Skeletal muscle satellite cell (primary cell): ENCODE data around the gene VSTM4.

Experiments
- H3K27me3 ChIP-seq: 2 replicates; pipeline ENCODE4 v1.7.0; 2013; ENCODE audit warnings: low read length; ENCODE audit not compliant: control insufficient read depth, insufficient read depth
- H3K36me3 ChIP-seq: 2 replicates; pipeline ENCODE4 v1.7.0; 2013; ENCODE audit warnings: mild to moderate bottlenecking, control low read depth, low read length; ENCODE audit not compliant: insufficient read depth
- H3K4me1 ChIP-seq: 2 replicates; pipeline ENCODE4 v1.7.0; 2013; ENCODE audit warnings: low read length; ENCODE audit not compliant: control insufficient read depth, insufficient read depth
- H3K4me2 ChIP-seq: 2 replicates; pipeline ENCODE4 v1.7.0; 2013; ENCODE audit warnings: mild to moderate bottlenecking, low read length
- H3K4me3 ChIP-seq: 2 replicates; pipeline ENCODE4 v1.7.0; 2013; ENCODE audit warnings: low read length
- H3K9ac ChIP-seq: 2 replicates; pipeline ENCODE4 v1.7.0; 2013; ENCODE audit warnings: mild to moderate bottlenecking, low read depth, low read length, moderate library complexity
- H3K9me3 ChIP-seq: replicated peaks from 2 replicates; pipeline ENCODE4 v1.7.0; 2013; ENCODE audit warnings: mild to moderate bottlenecking, control low read depth, low read length

Gene VSTM4

GRCh38 chr10:49129376-49129775, 14.1 kb upstream of the VSTM4 start:
- H3K27me3 ChIP-seq: peaks cover 64% of the 10 kb centered on the region
- no peak overlapping the region for H3K9ac ChIP-seq
- H3K4me1 ChIP-seq: peaks cover 7% of the 10 kb centered on the region
- no peak overlapping the region for H3K4me2 ChIP-seq
- no peaks in the 10 kb centered on the region for H3K9me3 ChIP-seq
- no peak overlapping the region for H3K4me3 ChIP-seq
- no peaks in the 10 kb centered on the region for H3K36me3 ChIP-seq

GRCh38 chr10:49128854-49129253, 13.5 kb upstream of the VSTM4 start:
- H3K27me3 ChIP-seq: peaks cover 65% of the 10 kb centered on the region
- H3K4me3 ChIP-seq: no peak overlapping the region
- H3K9me3 ChIP-seq: no peaks in the 10 kb centered on the region
- no peak overlapping the region for H3K9ac ChIP-seq
- no peaks in the 10 kb centered on the region for H3K36me3 ChIP-seq
- H3K4me2 ChIP-seq: no peak overlapping the region
- H3K4me1 ChIP-seq: peaks cover 7% of the 10 kb centered on the region

GRCh38 chr10:49123981-49124950, 8.9 kb upstream of the VSTM4 start:
- Histone ChIP-seq H3K9ac (no peak overlapping the region), H3K4me3 (no peak overlapping the region), H3K9me3 (no peaks in the 10 kb centered on the region), H3K4me2 (no peak overlapping the region), H3K36me3 (no peaks in the 10 kb centered on the region), H3K4me1 (no peaks in the 10 kb centered on the region), H3K27me3 (peaks cover 42% of the 10 kb centered on the region)

GRCh38 chr10:49120911-49121310, 5.6 kb upstream of the VSTM4 start:
- no peaks in the 10 kb centered on the region for H3K36me3 ChIP-seq
- peaks cover 55% of the 10 kb centered on the region for H3K27me3 ChIP-seq
- H3K4me3 ChIP-seq: no peak overlapping the region
- no peak overlapping the region for H3K4me2 ChIP-seq
- H3K9me3 ChIP-seq: no peaks in the 10 kb centered on the region
- H3K9ac ChIP-seq: no peak overlapping the region
- H3K4me1 ChIP-seq: no peaks in the 10 kb centered on the region

GRCh38 chr10:49119746-49120145, 4.4 kb upstream of the VSTM4 start:
- Histone ChIP-seq H3K4me3 (no peak overlapping the region), H3K27me3 (peaks cover 61% of the 10 kb centered on the region), H3K36me3 (no peaks in the 10 kb centered on the region), H3K9me3 (no peaks in the 10 kb centered on the region), H3K9ac (no peak overlapping the region), H3K4me2 (no peak overlapping the region), H3K4me1 (no peaks in the 10 kb centered on the region)

- Histone ChIP-seq H3K4me1 (peaks cover 8% of the 10 kb centered on the region), H3K4me3 (no peak overlapping the region), H3K4me2 (no peak overlapping the region), H3K36me3 (no peaks in the 10 kb centered on the region), H3K9me3 (no peaks in the 10 kb centered on the region), H3K9ac (no peak overlapping the region), H3K27me3 (peaks cover 59% of the 10 kb centered on the region)
These were observed 3.2 kb upstream of the VSTM4 start for GRCh38 chr10:49118430-49119074.

GRCh38 chr10:49117376-49118070, 2.2 kb upstream of the VSTM4 start:
- H3K9ac ChIP-seq: no peak overlapping the region
- no peak overlapping the region for H3K4me3 ChIP-seq
- no peaks in the 10 kb centered on the region for H3K36me3 ChIP-seq
- H3K27me3 ChIP-seq: peaks cover 62% of the 10 kb centered on the region
- H3K4me2 ChIP-seq: no peak overlapping the region
- H3K9me3 ChIP-seq: no peaks in the 10 kb centered on the region
- peaks cover 8% of the 10 kb centered on the region for H3K4me1 ChIP-seq

DNA sequence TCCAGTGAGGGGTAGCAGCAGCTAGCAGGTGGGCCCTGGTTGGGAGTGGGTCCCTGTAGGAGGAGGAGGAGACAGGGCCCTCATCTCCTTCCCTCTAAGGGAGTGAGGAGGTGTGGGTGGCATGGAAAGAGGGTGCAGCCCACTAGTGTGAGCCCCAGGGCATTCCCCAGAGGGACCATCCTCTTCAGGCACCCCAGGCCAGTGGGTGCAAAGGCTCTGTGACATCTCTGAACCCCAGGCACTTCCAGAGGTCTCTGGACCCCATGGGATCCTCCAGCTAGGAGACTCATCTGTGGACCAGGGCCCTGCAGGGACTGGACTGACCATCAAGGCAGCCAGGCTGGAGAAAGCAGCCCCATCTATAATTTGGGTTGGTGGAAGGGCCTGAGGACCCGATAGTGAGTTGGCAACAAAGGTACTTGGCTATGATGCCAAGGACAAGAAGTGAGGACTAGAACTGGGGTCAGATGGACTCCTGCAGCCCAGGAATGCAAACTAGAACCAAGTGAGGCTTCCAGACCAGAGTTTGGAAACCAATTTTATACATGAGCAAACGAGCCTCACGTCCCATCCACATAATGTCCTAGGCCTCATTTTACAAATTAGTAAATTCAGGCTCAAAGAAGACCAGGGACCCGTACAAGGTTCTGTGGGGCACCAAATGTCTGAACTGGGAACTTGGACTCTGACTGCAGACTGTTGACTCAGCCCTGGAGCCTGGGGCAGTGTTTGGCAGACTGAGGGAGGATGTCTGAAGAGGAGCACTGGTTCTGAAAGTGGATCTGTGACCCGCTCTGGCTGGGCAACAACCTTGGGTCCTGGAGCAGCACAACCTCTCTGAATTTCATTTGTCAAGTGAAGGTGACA, 1.4 kb upstream of the VSTM4 start:
- H3K4me3 ChIP-seq: no peak overlapping the region
- H3K27me3 ChIP-seq: peaks cover 69% of the 10 kb centered on the region
- H3K9me3 ChIP-seq: no peaks in the 10 kb centered on the region
- no peak overlapping the region for H3K4me2 ChIP-seq
- H3K4me1 ChIP-seq: peaks cover 8% of the 10 kb centered on the region
- H3K9ac ChIP-seq: no peak overlapping the region
- H3K36me3 ChIP-seq: no peaks in the 10 kb centered on the region

GRCh38 chr10:49115796-49116508, 630 bp upstream of the VSTM4 start:
- peak overlapping the region; percentile 65 for H3K4me3 ChIP-seq
- H3K4me2 ChIP-seq: peak overlapping the region; percentile 53
- H3K36me3 ChIP-seq: no peaks in the 10 kb centered on the region
- peaks cover 8% of the 10 kb centered on the region for H3K4me1 ChIP-seq
- peaks cover 67% of the 10 kb centered on the region for H3K27me3 ChIP-seq
- no peaks in the 10 kb centered on the region for H3K9me3 ChIP-seq
- H3K9ac ChIP-seq: no peak overlapping the region

DNA sequence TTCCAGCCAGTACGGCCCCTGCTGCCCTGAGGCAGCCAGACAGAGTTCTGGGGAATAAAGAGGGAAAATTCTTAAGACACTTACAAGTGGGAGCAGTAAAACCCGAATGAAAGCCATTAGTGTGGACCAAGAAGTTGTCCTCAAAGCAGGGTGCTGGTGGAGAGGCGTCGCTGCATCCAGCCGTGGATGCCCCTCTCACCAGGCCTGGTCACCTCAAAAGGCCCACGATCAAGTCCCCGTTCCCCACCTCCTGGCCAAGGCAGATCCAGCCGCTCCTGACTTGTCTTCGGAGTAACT, 656 bp downstream of the VSTM4 start:
- Histone ChIP-seq H3K9ac (peak overlapping the region; percentile 61), H3K9me3 (no peaks in the 10 kb centered on the region), H3K27me3 (peaks cover 55% of the 10 kb centered on the region), H3K4me3 (peak overlapping the region; percentile 65), H3K36me3 (no peaks in the 10 kb centered on the region), H3K4me2 (peak overlapping the region; percentile 79), H3K4me1 (peaks cover 12% of the 10 kb centered on the region)
